IPS DF 4.7 (cell line): Measurements from ENCODE around the gene CLCA4.
"Not testable (repeated sequence)": the region's sequence is repeated elsewhere in the genome, so short reads cannot be mapped to it uniquely, and the experiment has no call there.

Experiments used
- DNase-seq: peaks from one replicate; pipeline ENCODE4 v3.0.0-alpha.2; 2013; ENCODE audit warnings: low spot score; ENCODE audit errors: extremely low read depth

The CLCA4 gene

DNA sequence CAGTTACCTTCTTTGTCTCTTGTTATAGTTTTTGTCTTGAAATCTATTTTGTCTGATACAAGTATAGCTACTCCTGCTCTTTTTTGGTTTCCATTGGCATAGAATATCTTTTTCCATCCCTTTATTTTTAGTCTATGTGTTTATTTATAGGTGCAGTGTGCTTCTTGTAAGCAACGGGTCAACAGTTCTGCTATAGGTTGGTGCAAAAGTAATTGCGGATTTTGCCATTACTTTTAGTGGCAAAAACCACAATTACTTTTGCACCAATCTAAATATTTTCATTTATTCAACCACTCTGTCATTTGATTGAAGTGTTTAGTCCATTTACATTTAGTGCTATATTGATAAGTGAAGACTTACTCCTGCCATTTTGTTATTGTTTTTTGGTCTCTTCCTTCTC is 59.2 kb downstream of the CLCA4 start:
- not testable (repeated sequence) for DNase-seq

- no peak for DNase-seq
Observed at GRCh38 chr1:86616433-86616832, 69.6 kb downstream of the CLCA4 start.

DNA sequence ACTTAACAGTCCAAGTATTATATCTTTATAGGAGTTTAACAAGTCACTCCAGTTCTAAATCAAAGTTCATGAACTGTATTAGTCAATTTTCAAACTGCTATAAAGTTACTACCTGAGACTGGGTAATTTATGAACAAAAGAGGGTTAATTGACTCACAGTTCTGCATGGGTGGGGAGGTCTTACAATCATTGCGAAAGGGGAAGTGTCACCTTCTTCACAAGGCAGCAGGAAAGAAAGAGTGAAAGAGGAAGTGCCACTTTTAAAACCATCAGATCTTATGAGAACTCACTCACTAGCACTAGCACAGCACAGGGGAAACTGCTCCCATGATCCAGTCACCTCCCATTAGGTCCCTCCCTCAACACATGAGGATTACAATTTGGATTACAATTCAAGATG is 70.0 kb downstream of the CLCA4 start:
- no peak for DNase-seq

- no peak for DNase-seq
Observed at GRCh38 chr1:86618358-86618757, 71.5 kb downstream of the CLCA4 start.

DNA sequence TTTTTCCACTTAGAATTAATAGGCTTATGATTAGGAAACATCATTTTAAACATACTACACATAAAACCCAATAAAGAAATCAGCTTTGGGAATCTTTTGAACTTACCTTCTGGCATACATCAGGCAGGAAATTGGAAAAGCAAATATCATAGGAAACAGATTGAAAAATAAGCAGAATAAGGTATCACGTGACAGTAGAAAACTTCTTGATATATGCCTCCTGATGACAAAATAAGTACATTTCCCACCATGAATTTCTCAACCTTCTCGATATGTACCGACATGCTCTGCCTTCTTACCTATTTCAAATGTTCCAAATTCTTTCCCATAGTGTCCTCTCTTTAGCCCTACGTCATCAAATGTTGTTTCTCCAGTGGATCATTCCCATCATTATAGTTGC is 72.4 kb downstream of the CLCA4 start:
- DNase-seq = no peak

GRCh38 chr1:86621286-86621685 is 74.4 kb downstream of the CLCA4 start:
- DNase-seq = no peak
